ENCODE measurements around the gene TFDP2.
"Not testable (repeated sequence)": the region's sequence is repeated elsewhere in the genome, so short reads cannot be mapped to it uniquely, and the experiment has no call there.

The TFDP2 gene

DNA sequence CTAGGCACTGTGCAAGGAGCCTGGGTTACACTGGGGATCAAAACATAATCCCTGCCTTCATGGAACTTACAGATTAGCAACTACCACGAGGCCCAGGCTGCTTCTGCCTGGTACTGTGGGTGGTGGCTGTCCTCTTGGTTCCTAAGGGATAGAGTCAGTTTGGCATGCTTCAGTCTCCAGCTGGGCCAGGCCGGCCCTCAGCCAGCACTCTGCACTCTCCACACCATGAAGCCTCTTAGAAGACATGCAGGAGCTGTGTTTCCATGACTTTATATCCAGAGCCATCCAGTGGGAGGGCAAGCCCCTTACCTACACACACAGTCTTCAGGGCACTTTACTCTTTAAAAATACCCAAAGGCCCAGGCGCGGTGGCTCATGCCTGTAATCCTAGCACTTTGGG is 218.5 kb downstream of the TFDP2 start:
- Histone ChIP-seq H3K27me3 (ENCODE audit: insufficient read depth, low read length) (no peaks in the 10 kb centered on the region), H3K4me3 (ENCODE audit: low read length) (no peak overlapping the region), H3K9me3 (ENCODE audit: low read length) (no peaks in the 10 kb centered on the region), H3K36me3 (ENCODE audit: insufficient read depth, low read length) (peaks cover 17% of the 10 kb centered on the region), H2AFZ (ENCODE audit: low read depth, low read length) (no peak overlapping the region), H3K4me1 (ENCODE audit: insufficient read depth, low read length) (no peaks in the 10 kb centered on the region)

DNA sequence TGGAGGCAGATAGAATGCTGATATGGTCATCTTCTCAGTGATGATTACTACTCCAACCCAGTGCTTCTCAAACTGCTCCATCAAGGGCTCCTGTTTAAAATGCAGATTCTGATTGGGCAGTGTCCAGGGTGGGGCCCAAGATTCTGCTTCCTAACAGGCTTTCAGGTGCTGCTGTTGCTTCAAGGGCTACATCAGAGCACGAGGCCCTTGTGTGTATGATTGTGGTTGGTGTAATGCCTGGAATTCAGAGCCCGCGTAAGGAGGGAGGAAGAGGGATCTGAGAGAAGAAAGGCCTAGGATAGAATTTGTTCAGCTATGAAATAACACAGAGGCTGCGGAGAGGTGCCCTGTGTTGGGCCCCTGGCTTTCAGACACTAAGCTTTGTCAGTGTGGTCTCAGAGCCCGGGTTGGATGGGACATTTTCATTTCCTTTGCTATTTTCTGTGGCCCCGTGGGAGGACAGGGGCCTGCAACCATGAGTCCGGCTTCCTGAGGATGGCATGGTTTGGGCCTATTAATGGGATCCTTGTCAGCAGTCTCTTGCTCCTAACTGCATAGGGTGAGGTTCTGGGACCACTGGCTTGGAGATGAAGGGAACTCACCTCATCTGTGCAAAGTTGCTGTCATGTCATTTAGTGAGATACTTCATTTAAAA is 219.9 kb downstream of the TFDP2 start:
- no peaks in the 10 kb centered on the region for H3K27me3 ChIP-seq (ENCODE audit: insufficient read depth, low read length)
- H3K36me3 ChIP-seq (ENCODE audit: insufficient read depth, low read length): peaks cover 24% of the 10 kb centered on the region
- H3K9me3 ChIP-seq (ENCODE audit: low read length): no peaks in the 10 kb centered on the region
- H3K4me1 ChIP-seq (ENCODE audit: insufficient read depth, low read length): no peaks in the 10 kb centered on the region
- no peak overlapping the region for H2AFZ ChIP-seq (ENCODE audit: low read depth, low read length)
- H3K4me3 ChIP-seq (ENCODE audit: low read length): no peak overlapping the region

DNA sequence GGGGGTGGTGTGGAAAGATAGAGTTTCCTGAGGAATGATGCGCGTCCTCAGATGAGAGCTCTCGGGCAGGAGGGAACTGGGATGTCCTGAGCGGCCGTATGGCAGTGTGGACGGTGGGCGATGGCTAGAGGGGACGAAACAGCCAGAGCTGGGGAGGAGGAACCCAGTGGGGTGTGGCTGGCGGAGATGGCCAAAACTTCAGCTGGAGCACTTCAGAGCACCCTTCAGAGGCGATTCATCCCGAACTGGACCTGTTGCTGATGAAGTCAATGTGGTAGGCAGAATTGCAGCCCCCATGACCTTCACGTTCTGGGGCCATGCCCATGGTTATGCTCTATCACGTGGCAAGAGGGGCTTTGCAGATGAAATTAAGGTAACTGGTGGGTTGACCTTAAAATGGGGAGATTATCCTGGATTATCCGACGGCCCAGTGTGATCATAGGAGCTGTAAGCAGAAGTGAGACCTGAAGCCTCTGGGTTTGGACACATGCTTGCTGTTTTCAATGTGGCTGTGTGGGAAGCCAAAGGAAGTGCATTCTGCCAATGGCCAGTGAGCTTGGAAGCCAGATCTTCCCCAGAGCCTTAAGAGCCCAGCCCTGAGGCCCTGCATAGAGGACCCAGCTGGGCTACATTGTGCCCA is 220.6 kb downstream of the TFDP2 start:
- Histone ChIP-seq H3K36me3 (ENCODE audit: insufficient read depth, low read length) (peaks cover 27% of the 10 kb centered on the region), H3K27me3 (ENCODE audit: insufficient read depth, low read length) (no peaks in the 10 kb centered on the region), H3K9me3 (ENCODE audit: low read length) (no peaks in the 10 kb centered on the region), H3K4me1 (ENCODE audit: insufficient read depth, low read length) (no peaks in the 10 kb centered on the region), H3K4me3 (ENCODE audit: low read length) (no peak overlapping the region), H2AFZ (ENCODE audit: low read depth, low read length) (no peak overlapping the region)

DNA sequence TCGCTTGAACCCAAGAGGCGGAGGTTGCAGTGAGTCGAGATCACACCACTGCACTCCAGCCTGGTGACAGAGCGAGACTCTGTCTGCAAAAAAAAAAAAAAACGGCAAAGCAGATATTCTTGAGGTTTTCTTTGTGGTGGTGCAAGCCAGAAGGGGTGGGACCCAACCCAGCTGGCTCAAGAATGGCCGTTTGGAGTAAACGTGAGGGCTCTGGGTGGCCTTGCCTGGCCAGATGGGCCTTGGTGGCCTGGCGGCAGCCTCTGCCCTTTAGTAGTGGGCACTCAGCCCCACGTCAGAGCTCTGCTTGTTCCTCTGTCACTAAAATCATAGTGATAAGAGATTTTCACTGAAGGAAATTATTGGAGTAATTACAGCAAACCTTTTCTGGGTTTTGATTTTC is 222.4 kb downstream of the TFDP2 start:
- no peaks in the 10 kb centered on the region for H3K9me3 ChIP-seq (ENCODE audit: low read length)
- H3K36me3 ChIP-seq (ENCODE audit: insufficient read depth, low read length): peaks cover 34% of the 10 kb centered on the region
- H3K4me3 ChIP-seq (ENCODE audit: low read length): no peak overlapping the region
- no peak overlapping the region for H2AFZ ChIP-seq (ENCODE audit: low read depth, low read length)
- H3K27me3 ChIP-seq (ENCODE audit: insufficient read depth, low read length): no peaks in the 10 kb centered on the region
- H3K4me1 ChIP-seq (ENCODE audit: insufficient read depth, low read length): no peaks in the 10 kb centered on the region

DNA sequence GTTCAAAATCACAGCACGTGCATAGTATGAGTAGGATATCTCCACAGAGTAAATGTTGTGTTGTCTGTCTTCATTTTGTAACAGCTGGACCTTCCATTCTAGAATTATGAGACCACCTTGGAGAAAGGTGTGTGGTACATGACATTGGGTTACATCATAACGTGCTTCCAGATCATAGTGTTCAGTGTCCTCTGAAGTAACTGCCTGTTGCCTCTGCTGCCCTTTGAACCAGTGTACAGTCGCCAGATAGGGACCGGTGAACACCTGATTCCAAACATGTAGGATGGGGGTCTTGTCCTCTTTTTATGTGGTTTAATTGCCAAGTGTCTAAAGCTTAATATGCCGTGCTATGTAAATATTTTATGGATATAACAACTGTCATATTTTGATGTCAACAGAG is 223.7 kb downstream of the TFDP2 start:
- not testable (repeated sequence) for H2AFZ ChIP-seq (ENCODE audit: low read depth, low read length); H3K4me1 ChIP-seq (ENCODE audit: insufficient read depth, low read length); H3K4me3 ChIP-seq (ENCODE audit: low read length); H3K27me3 ChIP-seq (ENCODE audit: insufficient read depth, low read length); H3K9me3 ChIP-seq (ENCODE audit: low read length)
- peaks cover 38% of the 10 kb centered on the region for H3K36me3 ChIP-seq (ENCODE audit: insufficient read depth, low read length)

DNA sequence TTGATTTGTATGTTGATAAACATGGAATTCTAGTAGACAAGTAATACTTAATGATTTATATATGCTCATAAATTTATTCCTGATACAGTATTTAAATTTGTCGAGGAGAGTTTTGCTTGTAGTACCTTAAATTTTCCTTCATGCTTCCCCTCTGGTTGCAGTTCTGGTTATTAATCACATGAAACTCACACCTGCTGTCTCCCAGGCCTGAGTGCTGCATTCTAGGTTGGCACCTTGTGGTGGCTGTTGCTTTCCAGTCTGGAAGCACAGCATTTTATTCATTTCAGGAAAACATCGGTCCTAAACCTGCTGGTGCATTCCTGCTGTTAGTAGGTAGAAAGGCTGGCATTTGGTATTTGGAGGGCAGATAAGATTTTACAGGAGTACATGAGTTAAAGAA is 228.0 kb downstream of the TFDP2 start:
- Histone ChIP-seq H3K4me1 (ENCODE audit: insufficient read depth, low read length) (no peaks in the 10 kb centered on the region), H3K27me3 (ENCODE audit: insufficient read depth, low read length) (no peaks in the 10 kb centered on the region), H3K36me3 (ENCODE audit: insufficient read depth, low read length) (peaks cover 41% of the 10 kb centered on the region), H3K9me3 (ENCODE audit: low read length) (no peaks in the 10 kb centered on the region), H2AFZ (ENCODE audit: low read depth, low read length) (no peak overlapping the region), H3K4me3 (ENCODE audit: low read length) (no peak overlapping the region)

DNA sequence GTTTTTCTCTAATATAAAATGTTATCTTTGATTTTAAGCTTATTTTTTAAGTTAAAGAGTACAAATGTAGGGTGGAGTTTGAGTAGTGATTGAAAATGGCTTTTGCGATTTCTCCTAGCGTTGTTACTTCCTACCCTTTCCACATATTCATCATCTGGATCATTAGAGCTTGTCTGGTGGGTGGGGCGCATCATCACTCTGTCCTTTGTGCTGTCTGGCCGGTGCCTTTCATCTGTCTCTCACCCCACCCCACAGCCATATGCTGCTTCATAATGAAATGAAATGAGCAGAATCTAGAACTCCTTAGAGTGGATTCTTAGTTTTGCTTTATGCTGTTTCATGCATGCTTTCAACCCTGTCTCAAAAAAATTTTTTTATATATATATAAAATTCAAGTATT is 228.6 kb downstream of the TFDP2 start:
- peaks cover 47% of the 10 kb centered on the region for H3K36me3 ChIP-seq (ENCODE audit: insufficient read depth, low read length)
- no peak overlapping the region for H2AFZ ChIP-seq (ENCODE audit: low read depth, low read length)
- no peaks in the 10 kb centered on the region for H3K27me3 ChIP-seq (ENCODE audit: insufficient read depth, low read length)
- H3K4me1 ChIP-seq (ENCODE audit: insufficient read depth, low read length): no peaks in the 10 kb centered on the region
- no peak overlapping the region for H3K4me3 ChIP-seq (ENCODE audit: low read length)
- H3K9me3 ChIP-seq (ENCODE audit: low read length): no peaks in the 10 kb centered on the region

DNA sequence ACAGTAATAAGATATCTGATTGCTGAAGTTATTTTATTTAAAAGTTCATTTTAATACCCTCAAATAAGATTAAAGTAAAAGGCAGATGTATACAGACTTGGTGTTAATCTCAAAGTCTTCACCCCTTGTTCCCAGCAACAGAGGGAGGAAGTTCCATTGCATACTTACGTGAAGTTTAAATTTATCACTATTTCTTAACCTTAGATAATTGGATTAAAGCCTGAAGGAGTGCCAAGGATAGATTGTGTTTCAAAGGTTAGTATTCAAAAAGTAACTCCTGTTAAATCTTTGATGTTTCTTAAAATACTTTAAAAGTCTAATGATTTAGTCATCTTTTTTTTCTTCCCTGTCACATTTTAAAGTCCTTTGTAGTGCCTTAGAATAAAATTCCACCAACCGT is 233.6 kb downstream of the TFDP2 start:
- Histone ChIP-seq H2AFZ (ENCODE audit: low read depth, low read length) (no peak overlapping the region), H3K4me3 (ENCODE audit: low read length) (no peak overlapping the region), H3K36me3 (ENCODE audit: insufficient read depth, low read length) (peaks cover 61% of the 10 kb centered on the region), H3K9me3 (ENCODE audit: low read length) (peaks cover 11% of the 10 kb centered on the region), H3K4me1 (ENCODE audit: insufficient read depth, low read length) (no peaks in the 10 kb centered on the region), H3K27me3 (ENCODE audit: insufficient read depth, low read length) (no peaks in the 10 kb centered on the region)

DNA sequence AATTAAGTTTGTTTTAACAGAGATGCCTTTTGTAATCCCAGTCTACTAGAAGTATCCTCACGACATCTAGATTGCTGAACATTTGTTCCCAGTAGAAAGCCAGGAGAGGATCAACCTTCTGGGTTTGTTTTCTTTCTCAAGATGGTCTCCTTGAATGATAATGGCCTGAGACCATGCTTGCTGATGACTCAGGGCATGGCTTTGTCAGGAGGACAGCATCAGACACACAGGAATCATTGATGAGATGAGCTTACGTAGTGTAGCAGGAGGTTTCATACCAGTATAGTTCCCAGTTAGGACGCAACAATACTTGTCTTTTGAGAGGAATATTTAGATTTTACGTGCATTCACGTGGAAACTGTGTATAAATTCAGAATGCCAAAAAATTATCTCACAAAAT is 234.3 kb downstream of the TFDP2 start:
- Histone ChIP-seq H3K36me3 (ENCODE audit: insufficient read depth, low read length) (peaks cover 59% of the 10 kb centered on the region), H3K9me3 (ENCODE audit: low read length) (peaks cover 11% of the 10 kb centered on the region), H2AFZ (ENCODE audit: low read depth, low read length) (no peak overlapping the region), H3K4me1 (ENCODE audit: insufficient read depth, low read length) (no peaks in the 10 kb centered on the region), H3K27me3 (ENCODE audit: insufficient read depth, low read length) (no peaks in the 10 kb centered on the region), H3K4me3 (ENCODE audit: low read length) (no peak overlapping the region)

DNA sequence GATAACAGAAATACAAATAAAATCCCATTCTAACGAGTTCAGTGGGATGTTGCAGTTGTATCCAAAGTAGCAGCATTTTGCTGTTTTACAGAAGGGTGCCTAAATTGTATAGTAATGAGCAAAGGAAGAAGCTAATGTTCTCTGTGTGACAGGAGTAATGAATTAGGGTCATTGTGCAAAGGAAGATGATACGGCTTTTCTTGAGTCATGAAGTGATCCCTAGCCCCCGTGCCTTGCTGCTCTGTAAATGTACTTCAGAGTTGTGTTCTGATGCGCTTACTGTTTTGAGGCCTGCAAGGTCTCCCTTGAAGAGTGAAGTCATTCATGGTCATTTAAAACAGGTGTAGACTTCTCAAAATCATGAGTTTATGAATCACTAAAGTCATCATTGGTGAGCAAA is 235.0 kb downstream of the TFDP2 start:
- Histone ChIP-seq H2AFZ (ENCODE audit: low read depth, low read length) (no peak overlapping the region), H3K27me3 (ENCODE audit: insufficient read depth, low read length) (no peaks in the 10 kb centered on the region), H3K36me3 (ENCODE audit: insufficient read depth, low read length) (peaks cover 65% of the 10 kb centered on the region), H3K4me1 (ENCODE audit: insufficient read depth, low read length) (no peaks in the 10 kb centered on the region), H3K9me3 (ENCODE audit: low read length) (peaks cover 11% of the 10 kb centered on the region), H3K4me3 (ENCODE audit: low read length) (no peak overlapping the region)

DNA sequence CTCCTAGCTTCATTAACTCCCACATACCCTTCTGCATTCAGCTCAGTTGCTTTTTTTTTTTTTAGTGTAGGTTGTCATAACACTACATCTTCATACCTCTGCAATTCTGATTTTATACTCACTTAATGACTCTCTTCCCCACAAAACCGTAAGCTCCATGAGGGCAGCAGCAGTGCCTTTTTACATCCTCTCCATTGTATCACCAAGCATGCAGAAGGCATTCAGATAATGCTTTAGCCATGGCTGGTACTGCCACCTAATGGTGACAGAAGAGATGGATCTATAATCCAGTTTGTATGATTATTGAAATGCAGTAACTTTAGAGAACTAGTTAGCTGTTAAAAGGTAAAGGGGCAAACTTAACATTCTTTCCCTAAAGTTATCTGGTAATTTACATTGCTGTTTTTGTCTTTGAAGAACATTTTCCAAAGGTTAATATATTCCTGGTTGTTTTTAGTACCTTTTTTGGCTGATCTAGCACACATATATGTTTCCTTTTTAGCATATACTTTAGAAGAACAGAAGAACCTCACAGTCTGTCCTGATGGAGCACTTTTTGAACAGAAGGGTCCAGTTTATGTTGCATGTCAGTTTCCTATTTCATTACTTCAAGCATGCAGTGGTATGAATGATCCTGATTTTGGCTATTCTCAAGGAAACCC is 236.1 kb downstream of the TFDP2 start:
- Histone ChIP-seq H3K9me3 (ENCODE audit: low read length) (peaks cover 11% of the 10 kb centered on the region), H3K27me3 (ENCODE audit: insufficient read depth, low read length) (no peaks in the 10 kb centered on the region), H3K4me3 (ENCODE audit: low read length) (no peak overlapping the region), H2AFZ (ENCODE audit: low read depth, low read length) (no peak overlapping the region), H3K4me1 (ENCODE audit: insufficient read depth, low read length) (no peaks in the 10 kb centered on the region), H3K36me3 (ENCODE audit: insufficient read depth, low read length) (peaks cover 66% of the 10 kb centered on the region)

DNA sequence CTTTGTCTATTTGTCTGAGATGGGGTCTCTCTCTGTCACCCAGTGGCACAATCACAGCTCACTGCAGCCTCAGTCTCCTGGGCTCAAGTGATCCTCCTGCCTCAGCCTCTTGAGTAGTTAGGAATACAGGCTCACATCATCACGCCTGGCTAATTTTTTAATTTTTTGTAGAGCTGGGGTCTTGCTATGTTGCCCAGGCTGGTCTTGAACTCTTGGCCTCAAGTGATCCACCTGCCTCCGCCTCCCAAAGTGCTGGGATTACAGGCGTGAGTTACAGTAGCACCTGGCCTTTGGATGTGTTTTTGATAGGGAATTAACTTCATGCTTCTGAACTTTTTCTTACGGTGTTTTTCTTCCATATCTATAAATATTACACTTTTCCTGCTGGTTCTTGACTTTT is 239.4 kb downstream of the TFDP2 start:
- peaks cover 11% of the 10 kb centered on the region for H3K9me3 ChIP-seq (ENCODE audit: low read length)
- not testable (repeated sequence) for H3K4me3 ChIP-seq (ENCODE audit: low read length); H3K27me3 ChIP-seq (ENCODE audit: insufficient read depth, low read length); H3K4me1 ChIP-seq (ENCODE audit: insufficient read depth, low read length); H2AFZ ChIP-seq (ENCODE audit: low read depth, low read length)
- H3K36me3 ChIP-seq (ENCODE audit: insufficient read depth, low read length): peaks cover 62% of the 10 kb centered on the region

DNA sequence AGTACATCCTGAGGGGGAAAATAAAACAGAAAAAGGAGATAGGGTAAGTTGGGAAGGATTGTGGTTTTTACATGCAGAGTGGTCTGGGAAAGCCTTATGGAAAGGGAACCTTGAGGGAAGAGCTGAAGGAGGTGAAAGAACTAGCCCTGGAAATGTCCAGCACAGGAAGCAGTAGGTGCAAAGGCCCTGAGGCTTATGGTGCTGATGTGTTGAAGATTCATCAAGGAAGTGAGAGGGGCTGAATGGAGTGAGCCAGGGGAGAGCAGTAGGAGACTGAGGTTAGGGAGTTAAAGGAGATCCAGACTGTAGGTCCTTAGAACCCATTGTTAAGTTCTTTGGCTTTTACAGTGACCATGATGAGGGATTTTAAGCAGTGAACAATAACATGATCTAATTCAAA is 239.9 kb downstream of the TFDP2 start:
- Histone ChIP-seq H3K36me3 (ENCODE audit: insufficient read depth, low read length) (peaks cover 58% of the 10 kb centered on the region), H3K27me3 (ENCODE audit: insufficient read depth, low read length) (no peaks in the 10 kb centered on the region), H2AFZ (ENCODE audit: low read depth, low read length) (no peak overlapping the region), H3K4me3 (ENCODE audit: low read length) (no peak overlapping the region), H3K4me1 (ENCODE audit: insufficient read depth, low read length) (no peaks in the 10 kb centered on the region), H3K9me3 (ENCODE audit: low read length) (peaks cover 11% of the 10 kb centered on the region)
